Activated T-cell treated with anti-CD3 and anti-CD28 coated beads, Interleukin-2, amount 50 U/mL, for 1 hour (primary cell): ENCODE data around the gene ADSS1.
A peak's percentile ranks its signal among the peaks of the same experiment; 100 is the strongest.

Source experiments
- DNase-seq: peaks from one replicate; pipeline ENCODE4 v3.0.0-alpha.2; 2020

Gene ADSS1

GRCh38 chr14:104700225-104700651 is 23.8 kb upstream of the ADSS1 start:
- no peak for DNase-seq

- DNase-seq: no peak
Measured at GRCh38 chr14:104700747-104701217, 23.2 kb upstream of the ADSS1 start.

GRCh38 chr14:104701383-104702076 is 22.5 kb upstream of the ADSS1 start:
- DNase-seq: no peak

- DNase-seq: no peak
Measured at GRCh38 chr14:104702106-104702505, 21.9 kb upstream of the ADSS1 start.

- DNase-seq: no peak
Measured at GRCh38 chr14:104702673-104703072, 21.4 kb upstream of the ADSS1 start.

DNA sequence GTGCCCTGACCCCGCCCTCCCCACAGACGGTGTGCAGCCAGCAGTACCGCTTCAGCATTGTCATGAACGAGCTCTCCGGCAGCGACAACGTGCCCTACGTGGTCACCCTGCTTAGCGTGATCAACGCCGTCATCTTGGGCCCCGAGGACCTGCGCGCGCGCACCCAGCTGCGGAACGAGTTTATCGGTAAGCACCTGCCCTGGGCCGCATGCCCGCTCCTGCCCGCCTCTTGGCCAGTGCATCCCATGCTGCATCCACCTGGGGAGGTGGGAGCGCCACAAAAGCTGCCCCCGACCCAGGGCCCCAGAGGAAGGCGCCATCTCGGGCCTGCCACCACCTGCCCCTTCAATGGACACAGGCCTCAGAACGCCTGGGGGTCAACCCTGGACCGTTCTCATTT is 20.8 kb upstream of the ADSS1 start:
- no peak for DNase-seq

DNA sequence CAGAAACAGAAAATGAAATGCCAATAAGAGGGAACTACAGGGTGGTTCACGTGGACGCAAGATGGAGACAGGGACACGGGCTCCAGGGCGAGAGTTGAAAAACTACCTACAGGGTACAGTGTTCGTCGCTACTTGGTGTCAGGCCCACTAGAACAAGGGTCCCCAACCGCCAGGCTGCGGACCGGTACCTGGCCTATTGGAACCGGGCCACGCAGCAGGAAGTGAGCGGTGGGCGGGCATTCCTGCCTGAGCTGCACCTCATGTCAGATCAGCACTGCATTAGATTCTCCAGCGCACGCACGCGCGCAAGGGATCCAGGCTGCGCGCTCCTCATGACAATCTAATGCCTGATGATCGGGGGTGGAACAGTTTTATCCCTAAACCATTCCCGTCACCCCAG is 19.8 kb upstream of the ADSS1 start:
- no peak for DNase-seq

GRCh38 chr14:104705340-104706047 is 18.5 kb upstream of the ADSS1 start:
- DNase-seq: no peak

DNA sequence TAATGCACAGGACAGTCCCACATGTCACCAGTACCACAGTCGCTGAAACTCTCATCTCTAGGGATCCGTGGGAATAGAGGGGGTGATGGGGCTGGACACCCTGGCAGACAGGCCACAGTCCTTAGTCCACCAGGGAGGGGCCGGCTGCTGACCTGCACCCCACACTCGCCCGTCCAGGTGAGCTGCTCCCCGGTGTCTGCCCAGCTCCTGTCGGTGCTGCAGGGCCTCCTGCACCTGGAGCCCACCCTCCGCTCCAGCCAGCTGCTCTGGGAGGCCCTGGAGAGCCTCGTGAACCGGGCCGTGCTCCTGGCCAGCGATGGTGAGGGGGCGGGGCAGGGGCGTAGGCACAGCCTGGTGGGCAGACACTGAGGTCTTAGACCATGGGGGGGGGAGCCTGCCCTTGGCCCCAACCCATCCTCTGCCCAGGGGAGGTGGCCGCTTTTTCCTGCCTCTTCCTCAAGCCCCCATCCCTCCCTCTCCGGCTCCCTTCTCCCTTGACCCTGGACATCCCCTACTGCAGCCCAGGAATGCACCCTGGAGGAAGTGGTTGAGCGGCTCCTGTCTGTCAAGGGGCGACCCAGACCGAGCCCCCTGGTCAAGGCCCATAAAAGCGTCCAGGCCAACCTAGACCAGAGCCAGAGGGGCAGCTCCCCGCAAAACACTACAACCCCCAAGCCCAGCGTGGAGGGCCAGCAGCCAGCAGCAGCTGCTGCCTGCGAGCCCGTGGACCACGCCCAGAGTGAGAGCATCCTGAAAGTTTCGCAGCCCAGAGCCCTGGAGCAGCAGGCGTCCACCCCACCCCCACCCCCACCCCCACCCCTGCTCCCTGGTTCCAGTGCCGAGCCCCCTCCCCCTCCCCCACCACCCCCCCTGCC is 17.1 kb upstream of the ADSS1 start:
- DNase-seq: no peak

GRCh38 chr14:104707608-104708595 is 16.1 kb upstream of the ADSS1 start:
- no peak for DNase-seq

GRCh38 chr14:104708606-104709268 is 15.3 kb upstream of the ADSS1 start:
- DNase-seq: peak; percentile 81

DNA sequence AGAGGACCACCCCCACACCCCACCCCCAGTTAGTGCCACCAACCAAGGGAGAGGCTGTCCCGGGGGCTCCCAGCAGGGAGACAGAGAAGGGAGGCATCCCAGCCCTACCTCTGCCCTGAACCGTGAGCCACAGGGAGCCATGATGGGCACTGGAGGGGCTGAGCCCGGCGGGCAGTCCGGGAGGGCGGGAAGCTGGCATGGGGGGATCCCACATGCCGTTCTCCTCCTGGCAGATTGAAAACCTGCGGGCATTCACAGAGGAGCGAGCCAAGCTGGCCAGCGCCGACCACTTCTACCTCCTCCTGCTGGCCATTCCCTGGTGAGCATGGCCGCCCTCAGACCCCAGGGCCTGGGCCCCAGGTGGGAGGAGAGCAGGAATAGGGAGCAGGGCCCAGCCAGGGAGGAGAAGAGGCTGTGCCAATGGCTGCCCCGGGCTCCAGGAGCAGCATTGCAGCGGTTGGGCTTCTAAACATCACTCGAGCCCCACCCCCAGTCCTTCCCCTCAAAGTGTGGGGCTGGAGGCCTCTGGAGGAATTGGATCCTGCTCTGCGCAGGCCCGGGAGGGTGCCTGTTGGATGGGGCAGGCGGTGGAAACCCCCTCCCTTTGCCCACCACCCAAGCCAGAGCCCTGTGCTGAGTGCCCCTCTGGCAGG is 14.5 kb upstream of the ADSS1 start:
- no peak for DNase-seq

DNA sequence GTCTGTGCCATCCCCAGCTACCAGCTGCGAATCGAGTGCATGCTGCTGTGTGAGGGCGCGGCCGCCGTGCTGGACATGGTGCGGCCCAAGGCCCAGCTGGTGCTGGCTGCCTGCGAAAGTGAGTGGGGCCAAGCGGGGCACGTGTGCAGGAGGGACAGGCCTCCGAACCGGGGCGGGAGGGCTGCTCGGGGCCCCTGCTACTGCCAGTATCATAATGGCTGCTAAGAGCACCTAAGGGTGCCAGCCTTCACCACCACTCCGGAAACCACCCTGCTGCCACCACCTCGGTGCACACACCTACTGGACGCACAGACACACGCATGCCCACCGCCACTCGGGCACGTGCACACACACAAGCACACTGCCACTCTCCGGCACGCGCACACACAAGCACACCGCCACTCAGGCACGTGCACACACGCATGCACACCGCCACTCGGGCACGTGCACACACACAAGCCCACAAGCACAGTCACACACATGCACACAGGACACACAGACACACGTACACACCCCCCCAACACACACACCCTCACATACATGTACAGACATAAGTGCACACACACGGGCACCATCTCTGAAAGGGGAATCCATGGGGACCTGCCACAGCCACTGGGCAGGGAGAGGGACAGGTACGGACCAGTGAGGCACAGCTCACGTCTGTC is 13.8 kb upstream of the ADSS1 start:
- no peak for DNase-seq

GRCh38 chr14:104712881-104713734 is 10.9 kb upstream of the ADSS1 start:
- DNase-seq: no peak

DNA sequence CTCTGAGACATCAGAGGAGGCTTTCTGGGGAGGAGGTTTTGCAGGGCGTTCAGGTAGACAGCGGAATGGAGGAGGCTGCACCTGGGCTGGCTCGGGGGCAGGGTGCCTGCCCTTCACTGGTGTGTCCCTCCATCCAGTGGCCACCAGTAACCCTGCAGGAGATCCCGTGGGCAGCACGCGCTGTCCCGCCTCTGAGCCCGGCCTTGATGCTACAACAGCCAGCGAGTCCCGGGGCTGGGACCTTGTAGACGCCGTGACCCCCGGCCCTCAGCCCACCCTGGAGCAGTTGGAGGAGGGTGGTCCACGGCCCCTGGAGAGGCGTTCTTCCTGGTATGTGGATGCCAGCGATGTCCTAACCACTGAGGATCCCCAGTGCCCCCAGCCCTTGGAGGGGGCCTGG is 10.0 kb upstream of the ADSS1 start:
- DNase-seq: no peak

- DNase-seq: no peak
Measured at GRCh38 chr14:104714681-104715080, 9.3 kb upstream of the ADSS1 start.

- DNase-seq: no peak
Measured at GRCh38 chr14:104715416-104715815, 8.6 kb upstream of the ADSS1 start.

- DNase-seq: no peak
Measured at GRCh38 chr14:104715871-104716270, 8.2 kb upstream of the ADSS1 start.

DNA sequence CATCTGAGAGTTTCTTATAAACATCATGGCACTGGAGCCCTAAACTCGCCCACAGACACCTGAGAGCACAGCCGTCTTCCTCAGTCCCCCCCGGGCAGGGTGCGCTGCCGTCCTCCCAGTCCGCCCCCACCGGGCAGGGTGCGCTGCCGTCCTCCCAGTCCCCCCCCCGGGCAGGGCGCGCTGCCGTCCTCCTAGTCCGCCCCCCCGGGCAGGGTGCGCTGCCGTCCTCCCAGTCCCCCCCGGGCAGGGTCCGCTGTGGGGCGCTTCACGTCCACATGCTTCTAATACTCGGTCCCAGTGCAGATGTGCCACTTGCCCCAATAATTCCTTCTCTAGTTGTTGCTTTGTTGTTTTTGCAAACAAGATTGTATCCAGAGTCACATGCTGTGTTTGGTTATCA is 6.9 kb upstream of the ADSS1 start:
- no peak for DNase-seq

- no peak for DNase-seq
Measured at GRCh38 chr14:104717646-104718045, 6.4 kb upstream of the ADSS1 start.
